DOHH2 (cell line): Measurements from ENCODE around the gene FCER1G.

Experiments
- CTCF ChIP-seq: fragments of 200-600 bp; sonication (generic); IDR thresholded peaks from one replicate; pipeline ENCODE4 v1.5.1; 2014; ENCODE audit warnings: antibody characterized with exemption, mild to moderate bottlenecking, low read depth, low read length; ENCODE audit not compliant: poor library complexity, severe bottlenecking
- EZH2phosphoT487 ChIP-seq: fragments of 200-600 bp; sonication (generic); IDR thresholded peaks from 2 replicates; pipeline ENCODE4 v1.6.1; 2017; ENCODE audit warnings: borderline replicate concordance, mild to moderate bottlenecking, antibody characterized with exemption, low read length, moderate library complexity, mixed read lengths

GRCh38 chr1:161258439-161259344, 43.6 kb downstream of the FCER1G start, which contains the start of gene PCP4L1:
- TF ChIP-seq CTCF (no peak), EZH2phosphoT487 (peak; percentile 20; the same call in 1 of the 2 replicates)
